HG03060 (cell line): ENCODE measurements around the gene SENP8.
"Not testable (repeated sequence)": the region's sequence is repeated elsewhere in the genome, so short reads cannot be mapped to it uniquely, and the experiment has no call there.

Experiments used
- ATAC-seq: cut with Tn5 transposase; IDR thresholded peaks from one replicate; pipeline ENCODE4 v1.9.1; 2021; ENCODE audit warnings: low read depth, moderate number of reproducible peaks; ENCODE audit not compliant: unreplicated experiment

SENP8 gene

DNA sequence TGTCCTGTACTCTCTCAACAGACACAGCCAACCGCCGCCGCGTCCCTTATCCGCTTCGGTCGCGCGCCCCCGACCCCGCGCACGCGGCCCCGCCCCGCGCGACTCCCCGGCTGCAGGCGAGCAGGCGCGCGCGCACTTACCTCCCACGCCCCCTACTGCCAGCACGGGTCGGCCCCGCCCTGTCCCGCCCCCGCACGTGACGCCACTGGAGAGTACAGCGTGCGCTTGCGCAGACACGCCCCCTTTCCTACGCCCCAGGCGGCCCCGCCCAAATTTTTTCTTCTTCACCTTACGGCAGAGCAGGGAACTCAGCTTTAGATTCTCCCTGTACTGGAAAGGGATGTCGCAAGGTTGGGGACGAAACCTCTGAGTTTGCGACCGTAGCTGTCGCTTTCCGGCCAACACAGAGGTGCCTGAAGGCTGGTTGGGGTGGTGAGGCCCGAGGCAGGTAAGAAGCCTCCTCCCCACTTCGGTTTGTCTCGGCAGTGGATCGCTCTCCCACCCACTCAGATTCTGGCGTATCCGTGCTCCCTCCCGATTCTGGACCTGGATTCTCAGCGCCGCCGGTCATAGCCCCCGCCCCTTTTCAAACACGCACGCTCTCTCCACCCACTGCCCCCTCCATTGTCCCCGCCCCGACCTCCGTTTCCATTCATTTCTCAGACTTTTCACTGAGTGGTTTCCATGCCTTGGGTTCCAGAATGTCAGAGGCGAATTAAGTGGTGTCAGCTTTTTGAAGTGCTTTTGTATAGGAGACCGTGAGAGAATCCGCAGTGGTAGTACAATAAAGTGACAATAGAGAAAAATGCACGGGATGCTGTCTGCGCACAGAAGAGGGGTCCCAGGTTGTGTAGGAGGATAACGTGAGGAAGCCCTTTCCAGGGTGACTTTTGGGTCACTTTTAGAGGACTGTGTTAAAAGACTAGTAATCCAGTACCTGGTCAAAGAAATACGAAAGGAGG is at the start of gene SENP8, which contains the start of gene MYO9A:
SENP8 (plus strand) TSS at position 387 of the 962 bp plus-strand sequence. CDS start 21,221 bp downstream, outside the sequence.
MYO9A (minus strand) TSS at position 134 of the 962 bp plus-strand sequence. CDS start 71,587 bp downstream, outside the sequence.
- peak; percentile 65 for ATAC-seq

DNA sequence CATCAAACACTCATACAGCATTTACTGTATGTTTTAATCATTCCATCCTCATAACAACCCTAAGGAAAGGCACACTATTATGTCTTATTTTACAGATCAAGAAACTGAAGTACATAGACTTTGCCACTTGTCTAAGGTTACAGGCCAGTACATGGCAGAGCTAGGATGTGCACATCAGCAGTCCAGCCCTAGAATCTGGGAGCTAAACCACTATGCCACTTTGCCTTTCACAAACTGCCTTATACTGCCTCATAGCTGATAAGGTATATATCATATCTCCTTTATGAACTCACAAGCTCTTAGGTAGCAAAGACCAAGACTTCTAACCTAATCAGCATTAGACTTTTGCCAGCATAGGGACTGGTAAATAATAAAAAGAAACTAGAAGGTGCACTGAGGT is 49.3 kb upstream of the SENP8 start:
- ATAC-seq = no peak

DNA sequence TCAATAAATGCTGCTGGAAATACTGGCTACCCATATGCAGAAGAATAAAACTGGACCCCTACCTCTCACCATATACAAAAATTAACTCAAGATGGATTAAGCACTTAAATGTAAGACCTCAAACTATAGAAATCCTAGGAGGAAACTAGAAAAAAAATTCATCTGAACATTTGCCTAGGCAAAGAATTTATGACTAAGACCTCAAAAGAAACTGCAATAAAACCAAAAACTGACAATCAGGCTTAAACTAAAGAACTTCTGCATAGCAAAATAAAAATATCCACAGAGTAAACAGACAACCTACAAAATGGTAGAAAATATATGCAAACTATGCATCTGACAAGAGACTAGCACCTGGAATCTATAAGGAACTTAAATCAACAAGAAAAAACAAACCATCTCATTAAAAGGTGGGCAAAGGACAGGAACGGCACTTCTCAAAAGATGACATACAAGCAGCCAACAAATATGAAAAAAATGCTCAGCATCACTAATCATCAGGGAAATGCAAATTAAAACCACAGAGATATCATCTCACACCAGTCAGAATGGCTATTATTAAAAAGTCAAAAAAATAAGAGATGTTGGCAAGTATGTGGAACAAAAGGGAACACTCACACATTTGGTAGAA is 47.3 kb upstream of the SENP8 start:
- no peak for ATAC-seq

DNA sequence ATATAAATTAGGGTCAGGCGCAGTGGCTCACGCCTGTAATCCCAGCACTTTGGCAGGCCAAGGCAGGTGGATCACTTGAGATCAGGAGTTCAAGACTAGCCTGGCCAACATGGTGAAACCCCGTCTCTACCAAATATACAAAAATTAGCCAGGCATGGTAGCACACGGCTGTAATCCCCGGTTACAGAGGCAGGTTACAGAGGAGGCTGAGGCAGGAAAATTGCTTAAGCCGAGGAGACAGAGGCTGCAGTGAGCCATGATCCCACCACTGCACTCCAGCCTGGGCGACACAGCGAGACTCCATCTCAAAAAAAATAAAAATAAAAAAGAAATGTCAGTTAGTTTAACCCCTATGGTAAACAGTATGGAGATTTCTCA is 46.8 kb upstream of the SENP8 start:
- ATAC-seq = not testable (repeated sequence)

DNA sequence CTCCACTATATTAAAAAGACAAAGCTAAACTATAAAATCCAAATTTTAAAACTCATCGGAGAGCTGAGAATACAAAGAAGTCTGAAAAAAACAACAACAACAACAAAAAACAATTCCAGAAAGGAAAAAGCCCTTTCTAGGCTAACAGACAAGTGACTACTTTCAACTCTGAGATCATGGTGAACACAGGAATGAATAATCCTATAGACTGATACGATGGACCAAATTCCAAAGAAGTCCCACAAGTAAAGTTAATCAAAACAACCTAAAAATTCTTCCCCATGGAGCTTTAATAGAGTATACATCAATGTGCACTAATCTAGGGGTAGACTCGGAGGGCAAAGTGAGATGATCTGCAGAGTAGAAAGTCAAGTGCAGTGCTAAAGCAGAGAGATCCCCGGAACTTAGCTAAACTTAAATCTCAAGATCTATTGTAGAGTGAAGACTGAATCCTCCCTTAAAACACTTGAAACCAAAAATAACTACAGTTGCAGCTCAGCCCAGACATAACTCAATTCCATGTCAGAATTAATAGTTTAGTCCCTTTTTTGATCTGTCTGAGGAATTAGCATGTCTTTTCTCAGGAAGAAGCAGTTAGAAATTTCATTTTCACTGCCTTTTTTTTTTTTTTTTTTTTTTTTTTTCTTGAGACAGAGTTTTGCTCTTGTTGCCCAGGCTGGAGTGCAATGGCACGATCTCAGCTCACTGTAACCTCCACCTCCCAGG is 43.7 kb upstream of the SENP8 start:
- ATAC-seq = no peak

- ATAC-seq = no peak
These were observed 40.3 kb upstream of the SENP8 start for GRCh38 chr15:72077950-72078349.

DNA sequence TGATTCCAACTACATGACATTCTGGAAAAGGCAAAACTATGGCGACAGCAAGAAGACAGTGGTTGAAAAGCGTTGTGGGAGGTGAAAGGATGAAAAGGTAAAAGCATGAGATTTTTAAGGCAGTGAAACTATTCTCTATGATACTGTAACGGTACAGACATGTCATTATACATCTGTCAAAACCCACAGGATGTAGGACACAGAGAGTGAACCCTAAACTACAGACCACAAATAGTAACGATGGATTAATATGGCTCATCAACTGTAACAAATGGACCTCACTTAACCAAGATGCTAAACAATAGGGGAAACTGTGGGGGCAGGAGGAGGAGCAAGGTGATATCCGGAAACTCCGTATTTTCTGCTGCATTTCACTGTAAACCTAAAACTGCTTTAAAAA is 39.3 kb upstream of the SENP8 start:
- ATAC-seq = no peak

DNA sequence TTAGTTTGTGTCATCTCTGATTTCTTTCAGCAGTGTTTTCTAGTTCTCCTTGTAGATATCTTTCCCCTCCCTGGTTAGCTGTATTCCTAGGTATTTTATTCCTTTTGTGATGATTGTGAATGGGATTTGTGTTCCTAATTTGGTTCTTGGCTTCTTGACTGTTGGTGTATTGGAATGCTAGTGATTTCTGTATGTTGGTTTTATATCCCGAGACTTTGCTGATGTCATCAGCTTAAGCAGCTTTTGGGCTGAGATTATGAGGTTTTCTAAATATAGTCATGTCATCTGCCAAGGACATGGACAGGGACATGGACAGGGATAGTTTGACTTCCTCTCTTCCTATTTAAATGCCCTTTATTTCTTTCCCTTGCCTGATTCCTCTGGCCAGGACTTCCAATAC is 36.0 kb upstream of the SENP8 start:
- ATAC-seq = no peak

DNA sequence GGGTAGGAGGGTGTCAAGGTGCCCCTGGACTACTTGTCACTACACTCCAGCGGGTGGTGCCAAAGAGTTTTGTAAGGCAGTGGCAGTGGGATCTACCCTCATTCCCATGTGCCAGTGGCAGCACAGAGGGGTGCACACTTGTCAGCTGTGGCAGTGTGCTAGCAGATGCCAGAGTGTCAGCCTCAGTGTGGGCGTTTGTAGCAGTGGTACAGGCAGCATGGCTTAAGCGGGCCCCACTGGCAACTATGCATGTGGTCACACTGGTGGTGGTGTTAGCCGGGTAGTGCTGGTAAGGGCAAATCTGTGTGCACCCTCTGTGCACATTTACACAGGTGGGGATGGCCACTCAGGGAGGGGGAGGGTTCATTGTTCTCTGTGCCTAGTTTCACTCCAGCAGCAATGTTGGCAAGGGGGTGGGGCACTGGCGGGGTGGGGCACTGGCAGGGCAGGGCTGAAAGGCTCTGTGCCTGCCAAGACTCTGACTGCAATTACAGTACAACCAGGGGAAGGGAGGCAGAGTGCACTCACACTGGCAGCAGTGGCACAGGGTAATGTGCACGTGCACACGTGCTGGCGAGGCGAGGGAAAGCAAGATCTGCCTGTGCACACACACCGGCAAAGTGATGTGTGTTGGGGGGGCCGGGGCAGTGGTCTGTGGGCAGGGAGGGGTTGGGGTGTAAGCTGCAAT is 32.0 kb upstream of the SENP8 start:
- ATAC-seq = no peak

GRCh38 chr15:72086920-72087648 is 31.1 kb upstream of the SENP8 start:
- ATAC-seq = no peak

DNA sequence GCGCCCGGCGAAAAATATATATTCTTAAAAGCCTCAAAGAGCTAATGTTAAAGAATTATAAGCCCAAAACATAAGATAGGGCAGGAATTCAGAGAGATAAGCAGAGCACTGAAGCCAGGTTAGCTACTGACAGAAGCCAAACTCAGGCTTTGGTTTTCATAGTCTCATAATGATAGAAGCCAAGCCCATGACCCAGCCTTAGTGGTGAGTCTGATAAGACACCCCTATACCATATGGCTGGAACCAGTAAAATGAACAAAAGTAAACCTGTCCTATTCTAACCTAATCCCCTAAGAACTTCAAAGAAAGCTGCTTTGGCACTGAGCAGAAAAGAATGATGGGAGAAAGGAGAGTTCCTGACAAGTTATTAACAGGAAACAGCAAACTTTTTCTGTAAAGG is 26.2 kb upstream of the SENP8 start:
- ATAC-seq = no peak

GRCh38 chr15:72092691-72093090 is 25.5 kb upstream of the SENP8 start:
- ATAC-seq = no peak

GRCh38 chr15:72096796-72097195 is 21.4 kb upstream of the SENP8 start:
- no peak for ATAC-seq

DNA sequence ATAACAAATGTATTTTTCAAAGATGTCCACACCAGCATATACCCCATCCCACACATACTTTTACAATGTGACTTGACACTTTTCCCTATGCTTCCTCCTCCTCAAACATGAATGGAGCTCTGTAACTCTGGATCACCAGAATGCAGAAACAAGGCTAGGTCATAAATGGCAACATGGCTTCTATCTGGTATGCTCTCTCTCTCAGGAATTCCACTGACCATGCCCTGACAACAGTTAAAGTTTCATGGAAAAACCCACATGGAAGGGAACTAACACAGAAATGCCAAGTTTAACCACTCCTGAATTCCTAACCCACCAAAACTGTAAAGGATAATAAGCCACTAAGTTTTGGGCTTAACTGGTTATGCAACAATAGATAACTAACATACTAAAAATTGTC is 20.2 kb upstream of the SENP8 start:
- no peak for ATAC-seq

- no peak for ATAC-seq
These were observed 19.0 kb upstream of the SENP8 start for GRCh38 chr15:72099155-72099554.

DNA sequence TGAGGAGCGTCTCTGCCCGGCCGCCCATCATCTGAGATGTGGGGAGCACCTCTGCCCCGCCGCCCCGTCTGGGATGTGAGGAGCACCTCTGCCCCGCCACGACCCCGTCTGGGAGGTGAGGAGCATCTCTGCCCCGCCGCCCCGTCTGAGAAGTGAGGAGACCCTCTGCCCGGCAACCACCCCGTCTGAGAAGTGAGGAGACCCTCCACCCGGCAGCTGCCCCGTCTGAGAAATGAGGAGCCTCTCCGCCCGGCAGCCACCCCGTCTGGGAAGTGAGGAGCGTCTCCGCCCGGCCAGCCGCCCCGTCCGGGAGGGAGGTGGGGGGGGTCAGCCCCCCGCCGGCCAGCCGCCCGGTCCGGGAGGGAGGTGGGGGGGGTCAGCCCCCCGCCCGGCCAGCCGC is 17.7 kb upstream of the SENP8 start:
- not testable (repeated sequence) for ATAC-seq

DNA sequence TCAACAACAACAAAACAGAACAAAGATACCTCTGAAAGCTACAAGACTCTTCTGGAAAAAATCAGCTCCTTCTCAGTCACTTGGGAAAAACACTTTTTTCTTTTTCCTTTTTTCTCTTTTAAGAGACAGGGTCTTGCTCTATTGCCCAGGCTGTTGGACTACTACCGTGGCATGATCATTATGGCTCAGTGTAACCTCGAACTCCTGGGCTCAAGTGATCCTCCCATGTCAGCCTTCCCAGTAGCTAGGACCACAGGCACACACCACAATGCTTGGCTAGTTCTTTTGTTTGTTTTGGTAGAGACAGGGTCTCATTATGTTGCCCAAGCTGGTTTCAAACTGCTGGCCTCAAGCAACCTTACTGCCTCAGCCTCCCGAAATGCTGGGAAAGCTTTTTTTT is 13.1 kb upstream of the SENP8 start:
- no peak for ATAC-seq

DNA sequence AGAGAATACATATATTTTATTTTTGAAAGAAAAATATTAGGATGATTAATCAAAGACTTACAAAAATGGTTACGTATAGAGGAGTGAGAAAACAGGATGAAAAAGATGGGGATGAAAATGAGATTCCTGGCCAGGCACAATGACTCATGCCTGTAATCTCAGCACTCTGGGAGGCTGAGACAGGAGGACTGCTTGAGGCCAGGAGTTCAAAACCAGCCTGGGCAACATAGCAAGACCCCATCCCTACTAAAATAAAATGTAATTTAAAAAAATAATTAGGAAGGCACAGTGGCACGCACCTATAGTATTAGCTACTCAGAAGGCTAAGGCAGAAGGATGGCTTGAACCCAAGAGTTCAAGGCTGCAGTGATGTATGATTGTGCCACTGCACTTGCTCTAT is 12.1 kb upstream of the SENP8 start:
- ATAC-seq = no peak

DNA sequence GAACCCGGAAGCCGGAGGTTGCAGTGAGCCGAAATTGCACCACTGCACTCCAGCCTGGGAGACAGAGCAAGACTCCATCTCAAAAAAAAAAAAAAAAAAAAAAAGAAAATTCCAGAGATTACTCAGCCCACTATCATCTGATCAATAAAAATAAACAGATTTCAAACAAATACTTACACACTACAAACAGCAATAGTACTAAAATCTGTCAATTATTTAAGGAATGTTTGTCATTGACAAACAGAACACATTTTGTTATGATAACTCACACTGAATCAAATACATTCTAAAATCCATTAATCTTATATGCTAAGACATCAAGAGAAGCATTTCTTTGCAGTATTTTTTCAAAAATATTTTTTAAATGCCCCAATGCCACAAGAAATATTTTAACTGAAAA is 7.8 kb upstream of the SENP8 start:
- ATAC-seq = no peak

GRCh38 chr15:72112116-72112515 is 6.1 kb upstream of the SENP8 start:
- no peak for ATAC-seq
